SK-N-SH (cell line): Measurements from ENCODE around the gene ASAP3. TPM values are rescaled to one million over a fixed set of nuclear protein-coding genes. Genes with fewer than 3 reads are reported as not detected.

Source experiments
- CTCF ChIA-PET: fragments of 300-600, 350-600 bp; formaldehyde crosslinking; extraction: SDS; loops from one replicate; lab custom pipeline; 2021; lab: Yijun Ruan, JAX
- POLR2A ChIA-PET: fragments of 350-600 bp; sonication (Branson Sonifier 250); formaldehyde crosslinking; extraction: SDS; loops from one replicate; lab custom pipeline; 2020; ENCODE audit warnings: antibody characterized with exemption, inconsistent platforms; lab: Yijun Ruan, JAX
- DNase-seq: peaks from one replicate; pipeline ENCODE4 v3.0.0; 2012
- H2AFZ ChIP-seq: fragments of 200-600 bp; sonication (generic); 2 replicates; pipeline ENCODE4 v1.8.1; 2016; ENCODE audit warnings: antibody characterized with exemption, mild to moderate bottlenecking, low read depth
- H3F3A ChIP-seq: fragments of 200-600 bp; sonication (generic); replicated peaks from 2 replicates; pipeline ENCODE3; 2016; ENCODE audit warnings: antibody characterized with exemption, mild to moderate bottlenecking; ENCODE audit not compliant: insufficient read depth
- H3K27ac ChIP-seq, 2 experiments: fragments of 200-500 bp in 1 of 2; fragments of 200-600 bp in 1 of 2; sonication (Bioruptor generic) in 1 of 2; sonication (generic), shearing (Covaris generic) in 1 of 2; 2 replicates each; pipeline versions ENCODE4 v1.5.1 to v1.6.1; 2014 to 2016; ENCODE audit warnings: low read depth in 2 of 2, inconsistent platforms in 1 of 2, low read length in 1 of 2, mild to moderate bottlenecking in 1 of 2, mixed read lengths in 1 of 2
- H3K27me3 ChIP-seq: fragments of 200-600 bp; sonication (generic), shearing (Covaris generic); 2 replicates; pipeline ENCODE4 v1.6.1; 2016; ENCODE audit warnings: mixed run types; ENCODE audit not compliant: insufficient read depth
- H3K36me3 ChIP-seq, 2 experiments: fragments of 200-500 bp in 1 of 2; fragments of 200-600 bp in 1 of 2; sonication (Bioruptor generic) in 1 of 2; sonication (generic) in 1 of 2; replicated peaks in 1 of 2; 2 replicates each; pipeline versions ENCODE3 to v1.5.1; 2014 to 2016; ENCODE audit warnings: low read length in 1 of 2, mild to moderate bottlenecking in 1 of 2; ENCODE audit not compliant: insufficient read depth in 2 of 2, control insufficient read depth in 1 of 2
- H3K4me1 ChIP-seq, 2 experiments: fragments of 200-500 bp in 1 of 2; fragments of 200-600 bp in 1 of 2; sonication (Bioruptor generic) in 1 of 2; sonication (generic), shearing (Covaris generic) in 1 of 2; 2 replicates each; pipeline versions ENCODE4 v1.5.1 to v1.6.1; 2014 to 2016; ENCODE audit warnings: low read depth in 1 of 2, low read length in 1 of 2, mixed run types in 1 of 2; ENCODE audit not compliant: insufficient read depth in 2 of 2, control insufficient read depth in 1 of 2
- H3K4me2 ChIP-seq: fragments of 200-600 bp; sonication (generic), shearing (Covaris generic); 2 replicates; pipeline ENCODE4 v1.6.1; 2017; ENCODE audit warnings: mixed run types
- H3K4me3 ChIP-seq, 2 experiments: fragments of 200-500 bp in 1 of 2; fragments of 200-600 bp in 1 of 2; sonication (Bioruptor generic) in 1 of 2; sonication (generic), shearing (Covaris generic) in 1 of 2; 2 replicates each; pipeline versions ENCODE4 v1.5.1 to v1.8.1; 2014 to 2016; ENCODE audit warnings: low read depth in 2 of 2, inconsistent platforms in 1 of 2, low read length in 1 of 2, mild to moderate bottlenecking in 1 of 2, mixed read lengths in 1 of 2, moderate library complexity in 1 of 2
- H3K79me2 ChIP-seq: fragments of 200-600 bp; sonication (generic); 2 replicates; pipeline ENCODE4 v1.8.1; 2017; ENCODE audit warnings: mild to moderate bottlenecking; ENCODE audit not compliant: insufficient read depth
- H3K9ac ChIP-seq: fragments of 200-600 bp; sonication (generic); 2 replicates; pipeline ENCODE4 v1.6.1; 2017; ENCODE audit warnings: mixed run types
- H3K9me2 ChIP-seq: fragments of 200-600 bp; sonication (generic); 2 replicates; pipeline ENCODE4 v1.6.1; 2017; ENCODE audit warnings: mixed run types
- H3K9me3 ChIP-seq: fragments of 200-600 bp; sonication (generic); 2 replicates; pipeline ENCODE4 v1.6.1; 2017; ENCODE audit warnings: mixed run types, mild to moderate bottlenecking, moderate library complexity
- H4K20me1 ChIP-seq: fragments of 200-600 bp; sonication (generic); 2 replicates; pipeline ENCODE4 v1.6.1; 2017; ENCODE audit warnings: mild to moderate bottlenecking, mixed run types; ENCODE audit not compliant: insufficient read depth
- CHD2 ChIP-seq: fragments of 150-350 bp; IDR thresholded peaks from 2 replicates; pipeline ENCODE4 v1.6.1; 2018; ENCODE audit warnings: low read length; ENCODE audit not compliant: partially characterized antibody
- EP300 ChIP-seq, 2 experiments: IDR thresholded peaks; 2 replicates each; pipeline versions ENCODE4 v1.4.0 to v1.6.1; 2012; ENCODE audit warnings: borderline replicate concordance in 1 of 2, low read depth in 1 of 2, low read length in 1 of 2
- EZH2phosphoT487 ChIP-seq: fragments of 200-600 bp; sonication (generic); IDR thresholded peaks from 2 replicates; pipeline ENCODE4 v1.6.1; 2017; ENCODE audit warnings: low read depth, mixed run types, mild to moderate bottlenecking, antibody characterized with exemption, moderate library complexity, borderline replicate concordance
- GATA2 ChIP-seq: sonication (generic); formaldehyde crosslinking; IDR thresholded peaks from 2 replicates; pipeline ENCODE4 v1.5.0; 2020; ENCODE audit warnings: mild to moderate bottlenecking, missing genetic modification reagents
- MAX ChIP-seq: IDR thresholded peaks from 2 replicates; pipeline ENCODE4 v1.4.0; 2012; ENCODE audit warnings: low read depth
- MEF2A ChIP-seq: IDR thresholded peaks from 2 replicates; pipeline ENCODE4 v1.4.0; 2012; ENCODE audit warnings: low read depth, borderline replicate concordance
- MXI1 ChIP-seq: IDR thresholded peaks from 2 replicates; pipeline ENCODE4 v1.6.1; 2012; ENCODE audit warnings: mild to moderate bottlenecking, low read depth, low read length, improper control_type of control experiment
- NFIC ChIP-seq: IDR thresholded peaks from 2 replicates; pipeline ENCODE4 v1.4.0; 2012; ENCODE audit warnings: borderline replicate concordance
- POLR2AphosphoS5 ChIP-seq: IDR thresholded peaks from 2 replicates; pipeline ENCODE4 v1.6.1; 2012; ENCODE audit warnings: low read depth, low read length
- RAD21 ChIP-seq: IDR thresholded peaks from 2 replicates; pipeline ENCODE4 v1.6.1; 2012; ENCODE audit warnings: mild to moderate bottlenecking, low read length
- RCOR1 ChIP-seq: fragments of 150-350 bp; IDR thresholded peaks from 2 replicates; pipeline ENCODE4 v1.6.1; 2017; ENCODE audit warnings: antibody characterized with exemption, low read length
- REST ChIP-seq: IDR thresholded peaks from 2 replicates; pipeline ENCODE4 v1.6.1; 2012; ENCODE audit warnings: mild to moderate bottlenecking, low read depth, low read length, moderate library complexity
- SIN3A ChIP-seq: IDR thresholded peaks from 2 replicates; pipeline ENCODE4 v1.6.1; 2012; ENCODE audit warnings: low read depth, mild to moderate bottlenecking, low read length, moderate library complexity, borderline replicate concordance
- SMC3 ChIP-seq: IDR thresholded peaks from 2 replicates; pipeline ENCODE4 v1.6.1; 2012; ENCODE audit warnings: low read depth, low read length, improper control_type of control experiment
- TAF1 ChIP-seq: IDR thresholded peaks from 2 replicates; pipeline ENCODE4 v1.6.1; 2012; ENCODE audit warnings: low read depth, mild to moderate bottlenecking, low read length, moderate library complexity, borderline replicate concordance
- USF2 ChIP-seq: fragments of 150-350 bp; IDR thresholded peaks from 2 replicates; pipeline ENCODE4 v1.6.1; 2017; ENCODE audit warnings: antibody characterized with exemption, low read length, low read depth, borderline replicate concordance
- YY1 ChIP-seq: IDR thresholded peaks from 2 replicates; pipeline ENCODE4 v1.4.0; 2012; ENCODE audit warnings: low read depth, mild to moderate bottlenecking
- WGBS: methylation state at CpG from one replicate; pipeline ENCODE4 v1.1.6; 2017; ENCODE audit warnings: low lambda C conversion rate; 5-methylcytosine and 5-hydroxymethylcytosine counted together
- polyA plus RNA-seq, 3 experiments: library from polyadenylated mRNA; depleted of rRNA; stranded (reverse); fragments of >200 nt; gene quantifications; 2 replicates each; pipeline ENCODE4 v1.2.3, GENCODE V29; 2012

ASAP3 gene
- polyA plus RNA-seq, 1 of the 3 experiments (the other 2 are of a cell fraction), result 19.6 TPM

GRCh38 chr1:23407016-23407630, 76.9 kb downstream of the ASAP3 start:
- WGBS, result 92% methylated on average over 8 of the region's 8 CpGs
- Histone ChIP-seq H3K9me2 (no peaks in the 10 kb centered on the region), H3K4me1 (peaks cover 20 to 22% of the 10 kb centered on the region in 2 experiments), H4K20me1 (no peaks in the 10 kb centered on the region), H3F3A (peaks cover 33% of the 10 kb centered on the region), H3K9me3 (no peaks in the 10 kb centered on the region), H3K4me3 (no peak overlapping the region), H3K36me3 (no peaks in the 10 kb centered on the region), H3K9ac (no peak overlapping the region), H3K27ac (no peak overlapping the region), H3K4me2 (no peak overlapping the region), H2AFZ (no peak overlapping the region), H3K79me2 (no peaks in the 10 kb centered on the region), H3K27me3 (no peaks in the 10 kb centered on the region)
- ChIA-PET CTCF (interaction anchor here (0.7 kb wide), 1 partner anchor 55 kb away, joined by 3 read pairs; no protein-coding TSS in a partner anchor), POLR2A (no interaction called here)
- no peak for DNase-seq
- TF ChIP-seq MAX (no peak), RAD21 (no peak), USF2 (no peak), EZH2phosphoT487 (no peak), NFIC (no peak), MXI1 (no peak), YY1 (no peak), CHD2 (no peak)

GRCh38 chr1:23405946-23406345, 78.0 kb downstream of the ASAP3 start:
- no peak overlapping the region for H3K9ac ChIP-seq
- 95% methylated on average over 3 of the region's 3 CpGs for WGBS
- peaks cover 22% of the 10 kb centered on the region for H3F3A ChIP-seq
- TF ChIP-seq TAF1 (no peak), RCOR1 (no peak), USF2 (no peak), EZH2phosphoT487 (no peak), SIN3A (no peak), SMC3 (no peak), EP300 (IDR thresholded peaks at IDR 0.05; ENCODE audit: borderline replicate concordance in 1 of 2, low read depth in 1 of 2, low read length in 1 of 2) (no peak), MEF2A (no peak), REST (no peak), POLR2AphosphoS5 (no peak), CHD2 (no peak), GATA2 (CRISPR knock-in tag) (no peak), YY1 (no peak)
- H3K27ac ChIP-seq, result no peak overlapping the region
- no peaks in the 10 kb centered on the region for H4K20me1 ChIP-seq
- H2AFZ ChIP-seq, result no peak overlapping the region
- no peaks in the 10 kb centered on the region for H3K79me2 ChIP-seq
- POLR2A ChIA-PET, result no interaction called here
- H3K36me3 ChIP-seq, result no peaks in the 10 kb centered on the region
- no peak overlapping the region for H3K4me3 ChIP-seq
- H3K4me2 ChIP-seq, result no peak overlapping the region
- CTCF ChIA-PET, result interaction anchor here (0.6 to 4.4 kb wide), 2 partner anchors 12 to 215 kb away, joined by 3 to 31 read pairs; no protein-coding TSS in a partner anchor
- H3K27me3 ChIP-seq, result no peaks in the 10 kb centered on the region
- DNase-seq, result no peak
- H3K9me3 ChIP-seq, result no peaks in the 10 kb centered on the region
- peaks cover 15 to 20% of the 10 kb centered on the region in 2 experiments for H3K4me1 ChIP-seq
- H3K9me2 ChIP-seq, result no peaks in the 10 kb centered on the region
